Measurements from ENCODE around the gene RPL13A.

- TF ChIP-seq, protein P1, sequence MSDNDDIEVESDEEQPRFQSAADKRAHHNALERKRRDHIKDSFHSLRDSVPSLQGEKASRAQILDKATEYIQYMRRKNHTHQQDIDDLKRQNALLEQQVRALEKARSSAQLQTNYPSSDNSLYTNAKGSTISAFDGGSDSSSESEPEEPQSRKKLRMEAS (IDR thresholded peaks at IDR 0.05) = no peak
- TF ChIP-seq REST (IDR thresholded peaks at IDR 0.05; ENCODE audit: low read depth) (no peak), EP300 (IDR thresholded peaks at IDR 0.05; ENCODE audit: borderline replicate concordance) (no peak), RAD21 (IDR thresholded peaks at IDR 0.05; ENCODE audit: low read depth) (no peak), TAF1 (IDR thresholded peaks at IDR 0.05; ENCODE audit: low read depth) (no peak), CEBPB (IDR thresholded peaks at IDR 0.05) (no peak)
Observed at GRCh38 chr19:49481020-49481683, 6.3 kb upstream of the RPL13A start.

Measured in Ishikawa (cell line).